Femur (tissue), 1 donor: ENCODE measurements around the gene TSPAN5.

ENCODE experiments used
- DNase-seq: peaks from one replicate; pipeline ENCODE4 v3.0.0-alpha.2; 2017

Gene TSPAN5

DNA sequence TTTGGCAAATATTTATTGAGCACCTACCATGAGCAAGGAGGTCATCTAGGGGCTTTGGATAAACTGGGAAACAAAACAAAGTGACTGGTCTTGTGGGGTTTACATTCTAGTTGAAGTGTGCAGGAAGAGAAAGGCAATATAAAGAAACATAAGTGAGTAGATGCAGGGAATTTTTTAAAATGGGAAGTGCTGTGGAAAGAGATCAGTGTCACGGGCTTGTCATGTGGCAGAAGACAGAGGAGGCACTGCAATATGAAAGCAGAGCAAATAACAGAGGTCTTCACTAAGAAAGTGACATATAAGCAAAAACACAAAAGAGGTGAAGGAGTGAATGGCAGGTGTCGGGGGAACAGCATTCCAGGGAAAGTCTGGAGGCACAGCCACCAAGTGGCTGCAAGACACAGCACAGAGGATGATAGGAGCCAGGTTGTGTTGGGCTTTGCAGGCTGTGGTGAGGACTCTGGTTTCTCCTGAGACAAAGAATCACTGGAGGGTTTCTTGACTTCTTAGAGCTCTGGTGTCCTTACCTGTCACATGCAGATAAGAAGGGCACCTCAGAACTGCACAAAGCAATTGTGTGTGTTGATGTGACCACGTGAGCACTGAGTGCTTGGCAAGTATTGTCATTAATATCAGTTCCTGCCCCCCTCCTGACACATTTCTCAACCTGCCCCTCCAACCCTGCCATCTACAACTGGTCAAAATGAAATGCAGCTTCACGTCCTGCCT is 143.5 kb downstream of the TSPAN5 start:
- DNase-seq = no peak

DNA sequence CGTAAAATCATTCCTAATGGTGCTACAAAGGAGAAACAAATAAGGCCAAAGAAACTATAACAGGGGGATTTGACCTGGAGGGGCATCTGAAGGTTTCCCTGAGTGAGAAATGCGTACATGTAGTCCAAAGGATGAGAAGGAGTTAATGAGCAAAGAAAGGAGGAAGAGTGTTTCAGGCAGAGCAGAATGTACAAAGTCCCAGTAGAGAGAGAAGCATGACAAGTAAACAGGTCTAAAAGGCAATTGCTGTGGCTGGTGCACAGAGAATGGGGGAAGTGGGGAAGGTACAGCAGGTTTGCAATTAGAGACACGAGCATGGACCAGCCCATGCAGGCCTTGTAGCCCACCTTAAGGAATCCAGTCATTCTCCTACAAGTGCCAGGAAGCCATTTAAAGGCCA is 145.5 kb downstream of the TSPAN5 start:
- no peak for DNase-seq

DNA sequence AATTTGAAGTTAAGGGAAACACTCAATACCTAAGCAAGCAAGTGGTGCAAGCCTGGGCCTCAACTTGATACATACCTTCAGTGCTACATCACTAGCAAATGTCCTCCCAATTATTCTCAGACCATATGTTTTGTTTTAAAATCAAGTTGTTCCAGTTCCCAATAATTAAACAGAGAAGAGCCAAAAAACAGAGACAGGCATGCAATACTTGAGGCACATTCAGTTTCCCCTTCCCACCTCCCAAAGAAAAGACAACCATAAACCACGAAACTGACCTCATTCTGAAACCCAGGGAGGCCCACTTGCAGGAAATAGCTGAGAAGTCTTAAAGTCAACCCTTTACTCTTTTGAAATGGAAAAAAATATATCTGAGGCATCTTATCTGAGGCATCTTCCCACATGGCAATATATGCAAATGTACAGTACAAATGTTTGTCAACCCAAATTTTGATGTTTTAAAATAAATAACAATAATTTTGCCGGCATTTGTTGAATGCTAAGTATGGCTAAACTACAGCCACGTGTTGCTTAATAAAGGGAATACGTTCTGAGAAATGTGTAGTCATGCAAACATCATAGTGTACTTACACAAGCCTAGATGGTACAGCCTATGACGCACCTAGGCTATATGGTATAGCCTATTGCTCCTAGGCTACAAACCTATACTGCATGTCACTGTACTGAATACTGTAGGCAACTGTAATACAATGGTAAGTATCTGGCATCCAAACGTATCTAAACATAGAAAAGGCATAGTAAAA is 147.5 kb downstream of the TSPAN5 start:
- DNase-seq = peak; percentile 55

DNA sequence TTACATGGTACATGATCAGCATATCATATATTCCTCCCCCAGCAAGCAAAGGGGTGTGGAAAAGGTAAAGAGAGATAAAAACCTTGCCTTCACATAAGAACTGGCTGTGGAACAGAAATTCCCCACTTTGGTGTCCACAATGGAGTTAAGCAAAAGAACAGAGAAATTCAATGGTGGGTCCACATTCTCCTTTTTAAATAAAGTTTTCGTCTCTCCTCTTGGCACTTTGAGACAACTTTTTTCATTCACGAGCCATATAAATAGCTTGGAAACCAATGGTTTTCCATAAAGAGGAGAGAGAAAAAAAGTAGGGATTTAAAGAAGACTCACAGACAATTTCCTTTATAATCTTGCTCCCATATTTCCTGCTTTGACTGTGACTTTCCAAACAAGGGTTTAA is 148.1 kb downstream of the TSPAN5 start:
- no peak for DNase-seq

DNA sequence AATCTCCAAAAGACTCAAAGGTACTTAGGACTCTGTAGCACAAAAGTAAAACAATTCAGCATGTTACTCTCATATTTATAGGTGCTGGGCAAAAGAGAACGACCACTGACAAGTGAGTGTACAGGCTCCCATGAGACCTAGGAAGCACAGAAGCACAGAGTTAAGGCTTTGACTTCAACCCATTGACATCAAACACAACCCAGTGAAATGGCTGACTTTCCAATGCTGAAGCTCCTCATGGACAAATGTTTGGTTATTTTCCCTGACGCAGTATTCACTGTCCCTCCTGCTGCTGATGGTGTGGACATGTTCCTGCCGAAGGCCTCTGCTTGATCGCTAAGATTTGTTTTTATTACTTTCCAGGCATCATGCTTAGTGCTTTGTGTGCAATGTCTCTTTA is 148.7 kb downstream of the TSPAN5 start:
- DNase-seq = no peak

DNA sequence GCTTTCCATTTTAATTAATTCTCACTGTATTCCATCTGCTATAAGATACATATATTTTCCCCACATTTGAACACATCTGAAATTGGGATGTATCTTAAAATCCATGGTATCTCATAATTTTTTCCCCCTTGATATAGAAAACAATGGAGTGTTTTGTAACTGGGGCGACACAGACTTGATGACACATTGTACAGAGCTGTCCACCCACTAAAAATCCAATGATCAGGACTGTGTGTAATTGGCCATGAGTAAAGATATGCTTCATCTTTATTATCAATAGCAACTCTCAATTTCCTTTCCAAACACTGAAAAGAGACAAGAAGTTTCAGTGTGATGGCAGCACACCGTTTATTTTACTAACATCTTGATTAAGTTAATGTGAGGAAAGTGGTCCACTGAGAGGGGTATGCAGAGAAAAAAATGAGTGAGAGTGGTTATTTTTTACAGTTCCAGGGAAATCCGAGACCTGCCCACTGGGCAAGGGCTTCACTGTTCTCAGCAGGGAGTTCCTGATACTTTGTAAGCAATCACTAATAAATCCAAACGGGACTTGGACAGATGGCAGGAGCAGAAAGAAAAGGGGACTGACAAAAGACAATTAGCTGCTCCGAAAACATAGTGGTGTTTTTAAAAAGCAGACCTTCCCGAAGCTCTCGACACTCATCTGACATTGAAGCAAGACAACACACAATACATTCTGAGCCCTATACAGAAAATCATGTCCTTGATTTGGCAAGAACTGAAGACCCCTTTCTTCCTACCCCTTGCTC is 149.4 kb downstream of the TSPAN5 start:
- DNase-seq = no peak

DNA sequence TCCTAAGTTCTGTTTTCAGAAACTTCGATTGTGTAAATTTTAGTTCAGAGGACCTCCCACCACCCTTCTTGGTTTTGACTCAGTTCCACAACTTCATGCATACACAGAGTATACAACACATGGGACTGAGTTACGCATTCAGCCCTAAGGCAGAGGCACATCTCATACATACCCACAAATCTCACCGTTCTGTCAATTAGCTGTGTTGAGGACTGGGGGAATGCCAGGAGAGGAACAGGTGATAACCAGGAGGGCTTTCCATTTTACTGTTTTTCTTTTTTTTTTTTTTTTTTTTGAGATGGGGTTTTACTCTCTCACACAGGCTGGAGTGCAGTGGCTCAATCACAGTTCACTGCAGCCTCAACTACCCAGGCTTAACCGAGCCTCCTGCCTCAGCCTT is 150.2 kb downstream of the TSPAN5 start:
- no peak for DNase-seq

DNA sequence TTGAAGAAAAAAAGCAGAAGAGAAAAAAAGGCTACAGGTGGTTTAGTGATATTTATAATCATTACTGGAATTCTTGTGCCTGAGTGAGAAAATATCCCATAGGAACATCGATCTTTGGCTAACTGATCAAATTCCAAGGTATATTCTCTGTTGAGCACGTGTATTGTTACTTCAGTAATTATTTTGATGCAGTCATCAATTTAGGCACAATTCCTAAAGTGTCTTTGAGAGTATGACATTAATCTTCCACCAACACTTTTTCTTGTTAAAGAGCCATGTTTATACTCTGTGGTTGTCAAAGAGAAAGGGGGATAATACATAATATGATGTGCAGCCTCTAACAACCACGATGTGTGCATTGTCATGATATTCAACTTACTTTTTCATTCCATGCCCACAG is 151.1 kb downstream of the TSPAN5 start:
- DNase-seq = no peak

DNA sequence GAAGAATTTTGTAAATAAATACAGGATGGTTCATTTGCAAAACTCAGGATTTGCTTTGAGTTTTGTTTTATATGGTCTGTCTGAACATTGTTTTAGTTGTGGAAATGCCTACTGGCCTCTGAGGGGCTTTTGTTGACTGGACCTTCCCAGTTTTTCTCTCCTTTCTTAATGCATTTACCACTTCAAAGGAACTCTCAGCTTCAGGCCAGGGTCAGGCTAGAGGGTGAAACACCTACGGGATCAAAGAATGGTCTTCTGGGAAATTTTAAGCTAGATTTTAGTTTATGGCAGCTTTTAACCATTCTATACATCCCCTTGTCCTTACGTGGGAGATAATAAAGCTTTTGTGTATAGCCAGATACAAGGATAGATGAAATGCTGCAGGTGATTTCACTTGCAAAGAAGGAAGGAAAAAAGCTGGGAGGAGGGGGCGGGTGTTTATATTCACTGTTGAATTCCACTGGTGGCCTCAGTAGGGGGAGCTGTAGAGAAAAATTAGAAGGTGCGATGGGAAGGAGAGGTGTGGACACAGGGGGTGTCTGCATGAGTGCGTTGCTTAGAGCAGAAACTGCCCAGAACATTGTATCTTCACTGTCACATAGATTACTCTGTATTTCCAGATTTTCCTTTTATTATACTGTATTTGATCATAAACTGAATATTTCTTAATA is 151.8 kb downstream of the TSPAN5 start:
- no peak for DNase-seq

DNA sequence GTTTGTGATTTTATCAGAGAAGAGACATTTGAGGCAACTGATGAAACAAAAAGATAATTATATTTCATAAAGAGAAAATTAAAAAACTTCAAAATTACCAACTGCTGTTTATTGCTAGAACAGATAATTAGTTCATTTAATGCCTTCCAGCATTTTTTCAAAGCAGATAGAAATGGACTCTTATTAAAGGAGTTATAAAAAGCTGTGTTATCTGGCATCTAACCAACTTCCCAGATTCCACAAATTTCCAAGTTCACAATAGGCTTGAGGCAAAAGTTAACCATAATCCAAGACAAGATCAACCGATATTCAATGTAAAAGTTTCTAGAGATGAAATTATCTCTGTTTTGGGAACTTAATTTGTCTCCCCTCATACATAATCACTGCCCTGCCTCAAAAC is 152.4 kb downstream of the TSPAN5 start:
- DNase-seq = no peak

DNA sequence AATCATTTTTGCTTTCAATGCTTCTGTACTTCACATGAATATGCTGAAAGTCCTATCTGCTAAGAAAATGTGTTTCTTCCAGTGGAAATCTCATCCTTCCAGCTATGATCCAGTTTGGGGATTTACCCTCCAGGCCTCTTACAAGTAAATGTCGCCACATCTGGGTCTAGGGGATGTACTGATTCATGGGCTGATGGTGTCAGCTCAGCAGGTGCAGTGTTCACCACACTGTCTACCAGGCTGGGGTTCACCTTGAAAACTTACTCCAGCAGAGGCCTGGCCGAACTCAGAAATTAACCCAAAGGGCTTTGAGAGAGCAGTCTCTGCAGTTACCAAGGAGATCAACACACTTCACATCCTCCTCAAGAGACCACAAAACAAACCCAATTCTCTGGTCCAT is 154.3 kb downstream of the TSPAN5 start:
- no peak for DNase-seq

DNA sequence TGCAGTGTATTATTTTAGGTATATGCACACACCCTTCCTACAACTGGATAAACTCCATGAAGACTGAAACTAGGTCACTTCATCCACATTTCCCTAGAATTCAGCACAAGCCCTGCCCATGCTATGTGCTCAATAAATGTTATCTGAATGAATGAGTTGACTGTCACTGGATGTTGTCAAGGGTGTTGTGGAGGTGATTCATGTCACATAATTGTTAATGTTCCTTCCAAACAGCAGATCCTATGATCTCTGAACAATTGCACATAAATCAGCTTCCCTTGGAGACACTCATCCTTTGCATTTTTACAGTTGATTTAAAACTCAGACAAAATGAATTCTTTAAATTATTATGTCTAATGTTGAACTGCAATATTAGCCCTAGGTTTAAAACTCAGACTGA is 154.7 kb downstream of the TSPAN5 start:
- DNase-seq = no peak

DNA sequence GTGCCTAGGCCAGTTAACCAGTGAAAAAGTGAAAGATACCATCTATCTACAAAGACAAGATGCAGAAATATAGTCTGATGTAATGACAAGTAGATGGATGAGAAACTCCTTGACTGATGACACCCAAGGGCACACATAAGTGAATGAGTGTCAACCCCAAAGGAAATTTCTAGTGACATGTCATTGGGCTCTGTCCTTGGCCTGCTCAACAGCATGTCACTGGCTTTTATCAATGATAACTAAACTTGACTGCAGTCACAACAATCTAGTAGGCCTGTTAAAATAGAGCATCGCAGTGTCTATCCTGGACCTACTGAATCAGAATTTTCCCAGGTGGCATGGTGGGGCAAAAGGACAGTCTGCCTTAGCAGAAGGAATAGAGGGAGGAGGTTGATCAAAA is 155.8 kb downstream of the TSPAN5 start:
- DNase-seq = no peak

DNA sequence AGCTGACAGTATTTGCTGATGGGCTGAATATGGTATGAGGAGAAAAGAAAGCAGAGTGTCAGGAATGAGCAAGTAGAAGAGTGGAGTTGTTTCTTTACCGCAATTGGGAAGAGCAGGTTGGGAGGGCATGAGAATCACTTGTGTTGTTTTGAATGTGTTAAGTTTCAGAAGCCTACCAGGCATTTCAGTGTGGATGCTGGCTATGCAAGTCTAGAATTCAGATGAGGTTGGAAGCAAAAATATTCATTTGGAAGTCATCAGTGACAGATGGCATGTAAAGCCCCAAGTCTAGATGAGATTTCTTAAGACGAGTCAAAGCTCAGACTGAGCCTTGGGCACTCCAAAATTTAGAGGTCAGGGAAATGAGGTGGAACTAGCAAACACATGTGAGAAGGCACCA is 156.4 kb downstream of the TSPAN5 start:
- DNase-seq = no peak

DNA sequence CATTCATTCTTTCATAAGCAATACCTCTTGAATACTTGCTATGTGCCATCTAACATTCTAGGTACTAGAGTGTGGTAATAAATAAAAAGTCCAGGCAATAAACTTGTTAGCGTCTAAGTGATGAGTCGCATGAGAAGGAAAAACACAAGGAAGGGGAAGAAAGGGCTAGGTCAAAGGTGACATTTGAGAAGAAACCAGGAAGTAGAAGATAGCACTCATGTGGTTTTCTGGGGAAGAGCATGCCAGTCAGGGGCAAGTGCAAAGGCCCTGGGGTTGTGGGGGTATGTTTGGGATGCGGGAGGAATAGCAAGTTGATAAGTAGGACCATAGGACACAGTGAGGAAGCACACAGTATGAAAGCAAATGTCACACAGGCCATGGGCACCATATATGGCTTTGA is 157.0 kb downstream of the TSPAN5 start:
- no peak for DNase-seq

DNA sequence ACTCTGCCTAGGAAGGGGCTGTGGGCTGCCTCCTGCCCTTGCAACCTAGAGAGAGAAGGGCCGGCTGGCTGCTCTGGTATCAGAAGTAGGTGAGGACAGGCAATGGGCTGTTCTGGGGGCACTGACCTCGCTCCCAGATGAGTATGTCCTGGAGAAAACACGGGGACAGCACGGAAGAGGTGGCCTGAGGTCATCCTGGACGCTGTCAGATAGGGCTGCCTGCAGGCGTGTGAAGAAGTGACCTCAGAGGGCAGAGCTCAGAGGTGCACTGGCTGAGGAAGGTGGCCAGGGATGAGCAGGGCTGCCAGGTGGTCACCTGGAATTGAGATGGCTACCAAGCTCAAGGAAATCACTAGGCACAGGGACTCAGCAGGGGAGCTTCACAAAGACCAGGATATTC is 159.6 kb downstream of the TSPAN5 start:
- no peak for DNase-seq

DNA sequence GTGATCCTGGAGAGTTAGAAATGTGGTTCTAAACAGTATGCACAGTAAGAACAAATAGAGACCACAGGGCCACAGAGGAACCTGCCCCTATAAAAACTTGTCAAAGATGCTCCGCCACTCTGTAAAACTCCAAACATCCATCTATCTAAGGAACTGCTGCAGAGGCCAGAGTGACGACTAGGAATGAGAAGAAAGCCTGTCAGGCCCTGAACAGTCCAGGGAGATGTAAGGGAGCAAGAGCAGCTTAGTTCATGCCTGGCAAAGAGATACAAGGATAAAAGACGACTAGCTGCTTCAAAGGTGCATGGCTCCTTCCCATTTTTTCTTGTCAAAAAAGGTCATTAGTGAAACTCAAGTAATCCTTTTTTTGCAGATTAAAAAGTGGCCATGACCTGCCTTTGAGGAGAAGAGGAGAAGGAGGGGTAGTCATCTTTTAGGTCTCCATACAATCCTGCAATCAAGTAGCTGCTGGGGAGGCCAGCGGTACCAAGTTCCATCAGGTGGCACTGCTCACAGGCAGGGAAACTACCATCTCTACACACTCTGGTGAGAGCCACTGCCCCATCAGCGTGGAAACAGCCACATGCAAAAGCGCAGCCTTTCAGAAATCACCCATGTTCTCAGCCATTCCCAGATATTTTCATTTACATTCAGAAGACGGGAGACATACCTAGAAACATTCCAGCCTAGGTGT is 162.1 kb downstream of the TSPAN5 start:
- no peak for DNase-seq

DNA sequence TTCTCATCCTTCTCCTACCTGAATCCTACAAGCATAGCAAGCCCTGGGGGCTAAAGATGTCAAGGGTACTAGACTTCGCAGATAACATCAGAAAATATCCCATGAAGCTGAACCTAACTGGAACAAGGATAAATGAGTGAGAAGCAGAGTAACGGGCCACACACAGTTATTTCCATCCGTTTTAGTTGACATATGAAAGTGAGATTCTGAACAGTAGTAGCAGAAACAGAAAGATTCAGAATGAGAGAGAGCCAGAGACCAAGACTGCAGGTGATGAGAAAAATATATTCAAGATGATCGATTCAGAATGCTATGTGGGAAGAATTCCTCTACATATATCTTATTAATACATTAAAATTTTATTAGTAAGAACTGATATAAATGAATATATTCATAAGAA is 165.1 kb downstream of the TSPAN5 start:
- DNase-seq = no peak

DNA sequence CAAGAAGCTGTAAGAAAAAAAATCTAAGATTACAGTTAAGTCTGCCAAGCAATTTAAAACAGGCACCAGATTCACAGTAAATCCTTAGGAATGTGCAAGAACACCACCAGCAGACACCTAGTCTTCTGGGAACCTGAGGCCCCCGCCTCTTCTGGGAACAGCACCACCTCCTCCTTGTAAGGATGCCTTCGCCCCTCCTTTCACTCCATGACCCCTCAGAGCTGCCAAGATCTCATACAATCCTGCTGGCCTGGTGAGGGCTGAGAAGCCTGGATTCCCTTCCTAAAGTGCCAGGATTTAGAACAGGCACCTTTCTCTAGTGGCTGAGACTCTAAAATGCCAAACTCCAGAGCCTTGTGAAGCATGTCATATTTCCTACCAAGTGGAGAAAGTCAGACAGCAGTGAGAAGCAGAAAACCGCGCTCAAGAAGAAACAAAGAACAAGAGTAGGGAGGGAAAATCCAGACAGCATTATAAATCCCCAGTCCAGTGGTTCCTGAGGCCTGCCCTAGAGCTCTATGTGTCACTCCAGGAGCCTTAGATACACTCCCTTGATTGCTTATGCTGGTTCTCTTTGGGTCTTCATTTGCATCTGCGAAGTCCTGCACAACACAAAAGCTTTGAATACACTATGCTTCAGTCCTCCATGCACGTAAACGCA is 166.4 kb downstream of the TSPAN5 start:
- DNase-seq = peak; percentile 40

DNA sequence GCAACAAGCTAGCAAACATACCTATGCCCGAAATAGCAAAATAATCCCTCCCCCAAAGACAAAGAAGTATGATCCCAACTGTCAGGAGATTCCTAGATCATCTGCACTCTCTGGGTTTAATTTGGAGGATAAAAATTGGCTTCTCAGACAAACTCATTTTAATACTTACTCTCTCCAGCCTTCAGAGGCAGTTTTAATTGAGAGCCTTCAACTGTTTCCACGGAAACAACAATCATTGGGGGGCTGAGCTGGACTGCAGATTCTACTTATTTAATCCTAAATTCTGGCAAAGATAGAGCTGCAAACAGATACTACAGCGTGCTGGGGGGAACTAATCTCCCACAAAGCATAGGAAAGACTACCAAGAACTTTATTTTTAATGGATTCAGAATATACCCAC is 168.2 kb downstream of the TSPAN5 start:
- DNase-seq = no peak

DNA sequence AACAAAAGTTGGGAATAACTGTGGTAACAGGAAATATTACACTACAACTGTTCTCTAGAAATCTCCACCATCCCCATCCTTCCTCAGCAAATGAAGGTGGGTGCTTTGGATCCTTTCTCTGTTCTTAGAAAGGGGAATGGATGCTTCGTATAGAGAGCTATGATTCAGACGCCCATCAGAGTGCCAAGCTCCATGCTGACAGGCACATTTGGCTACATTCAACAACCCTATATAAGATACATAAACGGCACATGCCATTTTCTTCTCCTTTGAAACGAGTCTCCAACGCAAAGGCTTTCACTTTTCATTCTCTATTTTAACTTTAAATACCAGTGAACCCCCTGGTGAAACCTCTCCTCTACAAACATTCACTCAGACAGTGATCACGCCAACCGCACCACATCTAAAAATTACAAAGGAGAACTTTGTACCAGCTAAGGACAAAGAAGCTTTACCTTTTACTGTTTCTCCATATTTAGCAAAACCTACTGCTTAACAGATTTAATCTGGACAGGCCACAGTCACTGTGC is 172.5 kb downstream of the TSPAN5 start:
- DNase-seq = no peak

DNA sequence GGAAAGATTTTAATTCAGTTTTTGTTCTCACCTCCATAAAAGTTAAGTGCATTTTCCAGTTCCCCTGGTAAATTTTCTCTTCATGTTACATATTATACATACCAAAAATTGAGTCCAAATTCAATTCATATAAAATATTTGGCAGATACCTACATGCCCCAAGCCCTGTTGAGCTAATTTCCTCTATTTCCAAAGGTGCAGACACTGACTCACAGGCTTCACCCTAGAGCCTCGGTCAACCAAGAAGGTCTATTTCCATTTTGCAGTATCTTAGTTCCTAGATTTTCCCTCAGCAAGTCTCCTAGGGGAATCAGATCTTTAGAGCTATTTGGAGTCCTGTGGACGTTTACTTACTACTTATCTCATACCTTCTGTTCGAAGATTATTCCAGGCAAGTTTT is 174.4 kb downstream of the TSPAN5 start:
- no peak for DNase-seq
